GM12878 (cell line): Measurements from ENCODE around the gene CAMK2B.

Source experiments
- BHLHE40 ChIP-seq, 2 experiments: fragments of 450-650 bp in 1 of 2; IDR thresholded peaks; 2 replicates each; pipeline ENCODE4 v1.6.1; 2011 to 2017; ENCODE audit warnings: low read depth in 2 of 2, borderline replicate concordance in 1 of 2, improper control_type of control experiment in 1 of 2, low read length in 1 of 2, mild to moderate bottlenecking in 1 of 2
- CHD2 ChIP-seq: IDR thresholded peaks from 2 replicates; pipeline ENCODE4 v1.6.1; 2011; ENCODE audit warnings: low read depth, low read length, improper control_type of control experiment, borderline replicate concordance
- CREB1 ChIP-seq: IDR thresholded peaks from 2 replicates; pipeline ENCODE4 v1.6.1; 2012; ENCODE audit warnings: low read depth, mild to moderate bottlenecking, inconsistent platforms
- CREM ChIP-seq: IDR thresholded peaks from 2 replicates; pipeline ENCODE4 v1.6.1; 2014; ENCODE audit warnings: antibody characterized with exemption, low read depth
- CTCF ChIP-seq, 3 experiments: IDR thresholded peaks in 2 of 3; conservative IDR thresholded peaks in 1 of 3; 2 replicates each; pipeline ENCODE4 v1.5.1; 2011; ENCODE audit warnings: low read depth in 3 of 3, low read length in 3 of 3, mild to moderate bottlenecking in 3 of 3, control low read depth in 2 of 3, moderate library complexity in 2 of 3, inconsistent platforms in 1 of 3, mixed read lengths in 1 of 3; ENCODE audit not compliant: control insufficient read depth in 2 of 3, insufficient read depth in 1 of 3; ENCODE audit errors: extremely low read depth in 1 of 3
- EZH2 ChIP-seq: IDR thresholded peaks from 2 replicates; pipeline ENCODE4 v1.6.1; 2012; ENCODE audit warnings: low read depth, mild to moderate bottlenecking, control low read depth, inconsistent platforms, low read length, borderline replicate concordance; ENCODE audit not compliant: control insufficient read depth
- FOS ChIP-seq: IDR thresholded peaks from 3 replicates; pipeline ENCODE4 v1.6.1; 2011; ENCODE audit warnings: borderline replicate concordance; ENCODE audit not compliant: insufficient read length; ENCODE audit errors: extremely low read depth
- FOXM1 ChIP-seq: IDR thresholded peaks from 2 replicates; pipeline ENCODE4 v1.6.1; 2012; ENCODE audit warnings: low read depth, mild to moderate bottlenecking, inconsistent platforms, low read length, moderate library complexity
- MXI1 ChIP-seq: fragments of 150-350 bp; IDR thresholded peaks from 2 replicates; pipeline ENCODE4 v1.6.1; 2011; ENCODE audit warnings: low read depth, mild to moderate bottlenecking, inconsistent platforms, low read length, improper control_type of control experiment
- MYB ChIP-seq: fragments of 150-350 bp; IDR thresholded peaks from 2 replicates; pipeline ENCODE4 v1.6.1; 2014; ENCODE audit warnings: mild to moderate bottlenecking, low read depth, low read length, borderline replicate concordance
- POLR2A ChIP-seq: IDR thresholded peaks from 2 replicates; pipeline ENCODE4 v1.6.1; 2011; ENCODE audit warnings: low read depth, mild to moderate bottlenecking, low read length
- RCOR1 ChIP-seq: conservative IDR thresholded peaks from 2 replicates; pipeline ENCODE4 v1.6.1; 2012; ENCODE audit warnings: low read depth, low read length, improper control_type of control experiment
- REST ChIP-seq: IDR thresholded peaks from 2 replicates; pipeline ENCODE4 v1.6.1; 2012; ENCODE audit warnings: mild to moderate bottlenecking, low read depth, low read length
- SP1 ChIP-seq: IDR thresholded peaks from one replicate; pipeline ENCODE4 v1.6.1; 2011; ENCODE audit warnings: low read depth, low read length

GRCh38 chr7:44283381-44284211 lies 41.8 kb downstream of the CAMK2B start:
- TF ChIP-seq EZH2 (no peak), FOXM1 (no peak), CREM (no peak), POLR2A (no peak), MYB (no peak), RCOR1 (no peak), BHLHE40 (IDR thresholded peaks at IDR 0.05; ENCODE audit: borderline replicate concordance in 1 of 2, low read depth in 2 of 2, low read length in 1 of 2) (no peak), CTCF (IDR thresholded peaks at IDR 0.05 in 2 of 3, conservative IDR thresholded peaks at IDR 0.05 in 1 of 3; ENCODE audit: control insufficient read depth in 2 of 3, extremely low read depth in 1 of 3, insufficient read depth in 1 of 3, low read depth in 3 of 3, low read length in 3 of 3) (no peak), REST (no peak), FOS (no peak), MXI1 (no peak), SP1 (no peak), CHD2 (no peak), CREB1 (no peak)
